Ecto neural progenitor cell (in vitro differentiated cells): ENCODE results near the gene SULT4A1.

ENCODE experiments used
- DNase-seq: peaks from one replicate; pipeline ENCODE4 v3.0.0-alpha.2; 2018; ENCODE audit warnings: low spot score

The SULT4A1 gene

GRCh38 chr22:43844560-43845545 lies 17.5 kb downstream of the SULT4A1 start:
- no peak for DNase-seq

GRCh38 chr22:43843783-43844530 lies 18.4 kb downstream of the SULT4A1 start:
- no peak for DNase-seq

- DNase-seq = no peak
Measured at GRCh38 chr22:43841742-43842141, 20.6 kb downstream of the SULT4A1 start.

GRCh38 chr22:43840851-43841250 lies 21.5 kb downstream of the SULT4A1 start:
- DNase-seq = no peak

GRCh38 chr22:43840431-43840830 lies 21.9 kb downstream of the SULT4A1 start:
- DNase-seq = no peak

DNA sequence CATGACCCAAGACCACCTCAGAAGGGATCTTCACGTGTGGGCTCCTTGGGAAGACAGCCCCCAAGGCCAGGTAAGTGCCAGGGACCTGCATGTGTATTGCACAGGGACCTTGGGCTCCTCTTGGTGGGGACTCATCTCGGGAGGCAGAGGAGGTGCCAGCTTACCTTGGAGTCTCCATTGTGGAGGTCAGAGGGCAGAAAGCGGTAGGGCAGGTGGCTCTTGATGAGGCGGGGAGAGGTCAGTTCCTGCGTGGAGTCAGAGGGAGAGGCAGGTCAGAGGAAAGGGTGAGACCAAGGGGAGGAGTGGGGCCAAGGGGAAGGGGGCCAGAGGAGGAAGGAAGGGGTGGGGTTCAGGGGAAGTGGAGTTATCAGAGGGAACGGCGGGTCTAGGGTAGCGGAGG lies 22.5 kb downstream of the SULT4A1 start:
- DNase-seq = no peak

DNA sequence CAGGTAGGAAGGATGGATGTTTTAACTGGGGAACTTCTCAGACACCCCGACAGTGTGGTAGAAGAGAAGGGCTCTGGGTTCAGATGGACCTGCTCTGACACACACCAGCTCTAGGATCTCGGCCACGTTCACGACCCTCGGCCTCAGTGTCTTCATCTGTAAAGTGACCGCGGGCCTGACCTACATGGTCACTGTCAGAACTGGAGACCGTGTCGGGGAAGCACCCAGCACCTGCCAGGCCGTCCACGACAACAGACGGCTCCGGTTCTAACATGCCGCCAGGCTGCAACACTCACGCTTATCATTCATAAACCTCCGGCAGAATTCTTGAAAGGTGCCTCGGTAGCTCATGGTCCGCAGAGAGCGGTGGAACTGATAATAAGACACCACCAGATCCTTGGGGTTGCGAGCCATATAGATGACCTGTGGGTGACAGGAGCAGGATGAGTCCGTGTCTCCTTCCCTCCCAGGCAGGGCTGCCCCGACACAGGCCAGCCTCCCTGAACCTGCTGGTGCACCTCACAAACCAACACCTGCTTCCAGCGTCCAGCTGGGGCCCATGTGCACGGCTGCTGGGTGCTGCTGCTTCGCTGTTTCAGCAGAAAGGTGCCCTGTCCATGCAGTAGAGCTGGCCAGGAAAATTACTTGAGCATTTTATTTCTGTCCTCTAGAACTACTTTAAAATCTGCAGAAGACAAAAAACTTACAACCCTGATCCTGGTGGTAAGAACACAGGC lies 23.6 kb downstream of the SULT4A1 start:
- no peak for DNase-seq

GRCh38 chr22:43838161-43838560 lies 24.2 kb downstream of the SULT4A1 start:
- DNase-seq = no peak

GRCh38 chr22:43837666-43838065 lies 24.6 kb downstream of the SULT4A1 start:
- DNase-seq = no peak

DNA sequence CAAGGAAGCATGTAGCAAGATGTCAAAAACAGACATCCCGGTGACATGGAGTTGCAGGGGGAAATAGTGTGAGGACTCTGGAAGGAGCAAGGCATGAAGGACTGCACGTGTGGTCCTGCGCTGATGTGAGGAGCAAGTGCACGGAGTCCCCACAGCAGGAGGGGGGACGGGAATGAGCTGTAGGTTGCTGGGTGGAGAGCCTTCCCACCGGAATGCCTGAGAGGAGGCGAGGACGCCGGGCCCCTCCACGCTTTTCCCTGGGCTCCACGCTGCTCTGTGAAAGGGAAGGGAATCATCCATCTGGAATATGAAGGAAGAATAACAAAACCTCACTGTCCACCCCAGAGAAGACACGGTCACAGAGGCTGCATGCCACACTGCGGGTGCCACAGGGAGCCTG lies 26.6 kb downstream of the SULT4A1 start:
- no peak for DNase-seq

DNA sequence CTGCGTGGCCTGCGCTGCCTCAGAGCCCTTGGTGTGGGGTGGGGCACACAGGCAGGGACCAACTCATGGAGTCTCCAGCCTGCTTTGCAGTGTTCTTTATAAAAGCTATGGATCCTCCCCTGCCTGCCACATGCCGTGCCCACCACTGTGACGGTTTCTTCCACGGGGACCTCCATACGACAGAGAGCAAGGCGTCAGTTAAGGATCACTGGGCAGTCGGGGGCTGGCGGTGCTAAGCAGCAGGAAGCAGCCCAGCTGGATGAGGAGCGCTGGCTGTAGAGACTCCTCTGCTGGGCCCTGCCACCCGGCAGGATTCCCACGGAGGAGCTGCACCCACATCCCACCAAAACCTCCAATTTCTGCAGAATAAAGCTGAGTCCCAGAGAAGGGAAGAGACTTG lies 27.1 kb downstream of the SULT4A1 start:
- DNase-seq = no peak

DNA sequence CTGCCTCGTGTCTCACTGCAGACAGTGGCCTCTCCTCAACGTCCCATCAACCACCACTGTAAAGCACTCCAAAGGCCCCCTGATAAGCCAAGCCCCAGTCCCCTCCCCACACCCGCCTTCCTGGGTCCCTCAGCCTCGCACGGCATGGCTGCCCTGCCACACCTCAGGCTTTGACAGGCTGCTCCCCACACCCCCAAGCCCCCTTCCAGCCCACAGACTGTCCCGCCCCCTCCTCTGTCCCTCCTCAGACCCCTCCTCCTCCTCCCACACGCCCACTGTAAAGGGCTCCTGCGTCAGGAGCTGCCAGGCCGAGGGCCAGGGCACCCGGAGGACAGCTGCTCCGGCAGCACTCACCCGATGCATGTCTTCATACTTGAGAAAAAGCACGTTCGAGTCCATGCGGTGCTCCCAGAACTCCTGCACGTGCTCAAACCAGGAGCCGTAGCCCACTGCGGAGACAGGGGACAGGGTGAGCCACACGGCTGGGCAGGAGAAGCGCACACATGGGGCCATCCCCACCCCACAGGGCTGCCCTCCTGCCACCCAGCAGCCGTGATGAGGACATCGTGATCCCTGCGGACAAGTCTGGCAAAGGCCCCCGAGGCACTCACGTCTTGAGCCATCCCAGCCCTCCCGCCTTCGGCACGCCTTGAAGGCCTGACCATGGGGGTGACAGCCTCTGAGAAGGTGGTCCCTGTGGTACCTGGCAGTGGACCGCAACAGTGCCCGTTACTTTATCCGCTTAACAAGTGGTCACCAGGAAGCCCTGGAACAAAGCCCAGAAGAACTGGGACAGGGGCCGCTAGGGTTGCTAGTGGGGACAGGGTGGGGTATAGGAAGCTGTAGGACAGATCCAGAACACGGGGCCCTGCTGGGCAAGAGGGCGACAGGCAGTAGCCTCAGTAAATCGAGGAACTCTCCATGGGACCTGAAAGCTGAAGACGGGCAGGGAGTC lies 28.8 kb downstream of the SULT4A1 start:
- DNase-seq = no peak

- no peak for DNase-seq
Measured at GRCh38 chr22:43832393-43833265, 29.7 kb downstream of the SULT4A1 start.

DNA sequence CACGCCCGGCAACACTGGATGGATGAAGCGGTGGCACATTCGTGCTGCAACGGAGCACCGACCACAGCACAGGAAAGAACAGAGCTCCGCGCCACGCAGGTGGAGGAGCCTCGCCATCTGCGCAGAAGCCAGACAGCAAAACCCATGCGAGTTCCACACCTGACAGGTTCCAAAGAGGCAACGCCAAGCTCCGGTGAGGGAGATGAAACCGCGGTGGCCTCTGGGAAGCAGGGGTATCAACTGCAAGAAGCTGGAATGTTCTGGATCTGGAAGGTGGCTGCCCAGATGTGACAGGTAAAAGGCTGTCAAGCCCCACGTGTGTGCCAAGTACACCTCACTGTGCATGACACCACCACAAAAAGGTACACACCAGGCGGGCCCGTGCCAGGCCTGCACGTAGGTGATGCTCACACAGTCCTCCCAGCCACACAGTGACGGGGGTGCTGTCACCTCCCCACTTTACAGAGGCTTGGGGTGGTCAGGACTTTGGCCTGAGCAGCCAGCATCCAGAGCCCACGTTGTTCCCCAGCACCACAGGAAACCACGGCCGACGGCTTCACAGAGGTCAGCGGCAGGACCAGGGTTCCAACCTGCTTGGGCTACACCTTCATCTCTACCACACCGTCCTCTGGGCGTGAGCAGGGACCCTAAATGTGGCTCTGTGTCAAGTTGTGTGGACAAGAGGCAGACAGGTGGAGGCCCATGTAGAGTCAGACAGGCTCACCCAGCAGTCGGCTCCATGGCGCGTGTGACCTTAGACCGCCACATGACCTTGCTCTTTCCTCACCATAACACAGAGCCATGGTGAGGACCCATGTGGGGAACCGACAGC lies 30.5 kb downstream of the SULT4A1 start:
- DNase-seq = no peak

DNA sequence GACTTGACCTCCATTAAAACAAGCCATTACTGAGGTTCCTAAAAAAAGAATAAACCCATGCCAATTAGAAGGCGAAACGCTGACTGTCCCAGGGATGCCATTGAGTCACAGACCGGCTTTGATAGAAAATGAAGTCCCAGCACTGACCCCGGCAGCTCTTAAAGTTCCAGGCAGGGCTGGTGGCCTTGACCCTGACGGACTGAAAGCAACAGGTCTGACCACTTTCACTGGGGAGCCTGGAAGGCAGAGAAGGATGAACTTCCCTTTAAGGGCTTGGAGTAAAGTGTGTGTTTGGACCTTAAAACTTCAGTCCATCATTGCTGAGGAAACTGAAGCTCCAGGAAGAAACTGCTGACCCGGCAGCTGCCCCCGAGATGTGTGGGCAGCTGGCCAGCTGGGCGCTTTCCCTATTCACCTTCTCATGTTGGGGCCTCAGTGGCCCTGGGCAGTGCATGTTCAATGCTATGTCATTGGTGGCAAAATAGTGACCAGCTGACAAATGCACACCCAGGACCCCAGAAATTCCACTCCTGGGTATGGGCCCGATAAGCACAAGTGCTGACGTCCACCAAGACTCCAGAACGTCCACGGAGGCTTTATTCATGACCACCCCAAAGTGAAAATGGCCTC lies 31.3 kb downstream of the SULT4A1 start:
- no peak for DNase-seq

DNA sequence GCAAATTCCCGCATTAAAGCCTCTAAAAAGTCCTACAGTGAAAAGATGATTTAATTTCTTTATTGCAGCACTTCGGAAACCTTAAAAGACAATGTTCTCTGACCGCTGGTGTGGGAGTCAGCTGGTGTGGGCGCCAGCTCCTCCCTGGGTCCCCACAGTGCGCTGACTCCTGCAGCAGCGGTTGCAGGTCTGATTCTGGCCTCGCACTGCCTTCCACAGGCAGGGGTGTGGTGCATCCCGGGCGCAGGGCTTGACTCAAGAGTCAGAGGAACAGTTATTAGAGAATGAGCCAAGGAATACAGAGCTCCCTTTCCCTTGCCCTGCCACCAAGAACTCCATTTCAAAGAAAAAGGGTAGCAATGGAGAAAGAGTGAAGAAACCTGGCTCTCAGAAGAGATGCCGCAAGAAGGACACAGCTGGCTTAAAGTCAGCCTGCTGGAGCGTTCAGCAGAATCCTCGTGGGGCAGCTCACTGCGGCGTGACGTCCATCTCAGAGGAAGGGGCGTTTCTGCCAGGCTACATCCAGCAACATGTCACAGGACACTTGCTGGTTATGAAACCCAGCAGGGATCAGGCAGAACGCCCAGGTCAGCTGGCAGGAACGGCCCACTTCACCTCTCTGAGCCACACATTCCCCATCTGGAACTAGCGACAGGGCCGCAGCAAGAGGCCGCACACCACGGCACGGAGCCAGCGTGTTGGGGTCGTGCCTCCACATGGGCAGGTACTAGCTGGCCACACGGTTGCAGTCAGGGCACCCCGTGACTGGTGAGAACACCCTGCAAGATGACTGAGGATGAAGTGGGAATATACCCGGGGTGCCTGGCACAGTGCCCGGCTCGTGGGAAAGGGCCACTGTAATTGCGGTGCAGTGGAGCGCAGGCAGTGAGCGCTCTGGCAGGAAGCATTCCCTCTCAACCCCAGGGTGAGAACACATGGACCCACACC lies 32.1 kb downstream of the SULT4A1 start:
- DNase-seq = no peak

DNA sequence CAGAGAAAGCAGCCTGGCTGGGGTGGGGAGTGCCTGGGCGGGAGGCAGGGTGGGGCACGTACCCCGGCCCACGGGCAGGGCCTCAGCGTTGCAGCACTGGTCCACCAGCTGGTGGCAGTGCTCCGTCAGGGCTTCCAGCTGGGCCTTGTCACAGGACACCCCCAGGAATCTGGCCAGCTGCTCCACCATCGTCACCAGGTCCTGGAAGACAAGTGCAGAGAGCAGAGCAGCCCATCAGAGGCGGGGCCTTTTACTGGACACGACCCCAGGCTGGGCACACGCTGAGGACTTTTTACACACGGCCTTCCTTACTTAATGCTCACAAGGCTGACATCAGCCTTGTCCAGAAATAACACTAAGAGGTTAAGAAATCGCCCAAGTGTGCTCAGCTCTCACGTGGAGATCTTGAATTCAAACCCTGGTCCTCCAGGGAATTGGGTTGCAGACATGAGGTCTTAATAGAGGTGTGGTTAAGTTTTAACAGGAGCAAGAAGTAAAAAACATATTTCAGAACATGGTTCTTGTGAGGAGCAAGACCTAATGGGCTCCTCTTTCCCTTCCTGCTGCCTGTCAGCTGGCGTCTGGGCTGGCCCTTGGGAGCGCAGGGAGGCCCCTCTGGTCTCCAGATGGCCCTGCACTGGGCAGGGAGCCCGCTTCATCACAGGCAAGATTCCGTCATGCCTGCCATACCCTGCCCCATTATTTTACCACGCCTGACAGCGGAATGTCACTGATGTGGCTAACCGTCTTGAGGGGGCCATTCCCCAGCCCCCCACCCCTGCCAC lies 33.1 kb downstream of the SULT4A1 start:
- DNase-seq = no peak
